Stimulated activated CD4-positive, alpha-beta T cell treated with anti-CD3 and anti-CD28 coated beads, Interleukin-2, amount 100 ng/mL, for 24 hours (primary cell): Measurements from ENCODE around the gene MFAP3L.
"Not testable (repeated sequence)": the region's sequence is repeated elsewhere in the genome, so short reads cannot be mapped to it uniquely, and the experiment has no call there.

Source experiments
- DNase-seq, 2 donors: peaks; one replicate each; pipeline ENCODE4 v3.0.0-alpha.2; 2020

Gene MFAP3L

GRCh38 chr4:169985881-169986280 lies 40.3 kb downstream of the MFAP3L start:
- no peak for DNase-seq

GRCh38 chr4:169984745-169985144 lies 41.5 kb downstream of the MFAP3L start:
- DNase-seq: no peak

GRCh38 chr4:169984173-169984572 lies 42.0 kb downstream of the MFAP3L start:
- DNase-seq: no peak

- no peak for DNase-seq
Measured at GRCh38 chr4:169976951-169977350, 49.2 kb downstream of the MFAP3L start.

- no peak for DNase-seq
Measured at GRCh38 chr4:169975838-169976796, 50.1 kb downstream of the MFAP3L start.

GRCh38 chr4:169975131-169975837 lies 50.9 kb downstream of the MFAP3L start:
- no peak for DNase-seq

- DNase-seq: no peak
Measured at GRCh38 chr4:169971456-169972015, 54.7 kb downstream of the MFAP3L start.

GRCh38 chr4:169968999-169969398 lies 57.2 kb downstream of the MFAP3L start:
- DNase-seq: no peak

GRCh38 chr4:169963998-169964397 lies 62.2 kb downstream of the MFAP3L start:
- DNase-seq: no peak

- DNase-seq: no peak
Measured at GRCh38 chr4:169959254-169959653, 66.9 kb downstream of the MFAP3L start.

- no peak for DNase-seq
Measured at GRCh38 chr4:169958629-169959028, 67.6 kb downstream of the MFAP3L start.

- no peak for DNase-seq
Measured at GRCh38 chr4:169957785-169958184, 68.4 kb downstream of the MFAP3L start.

- no peak for DNase-seq
Measured at GRCh38 chr4:169956091-169956843, 69.9 kb downstream of the MFAP3L start.

GRCh38 chr4:169955521-169955920 lies 70.7 kb downstream of the MFAP3L start:
- no peak for DNase-seq

GRCh38 chr4:169952236-169953002 lies 73.8 kb downstream of the MFAP3L start:
- DNase-seq: no peak

GRCh38 chr4:169948271-169948670 lies 77.9 kb downstream of the MFAP3L start:
- DNase-seq: no peak

- DNase-seq: no peak
Measured at GRCh38 chr4:169945636-169946035, 80.6 kb downstream of the MFAP3L start.

GRCh38 chr4:169943601-169944000 lies 82.6 kb downstream of the MFAP3L start:
- not testable (repeated sequence) for DNase-seq

GRCh38 chr4:169941141-169941540 lies 85.1 kb downstream of the MFAP3L start:
- no peak for DNase-seq

GRCh38 chr4:169940460-169940859 lies 85.7 kb downstream of the MFAP3L start:
- no peak for DNase-seq
